Measurements from ENCODE around the gene ENSA. TPM values are rescaled to one million over a fixed set of nuclear protein-coding genes. Genes with fewer than 3 reads are reported as not detected.
A peak's percentile ranks its signal among the peaks of the same experiment; 100 is the strongest.

The ENSA gene
- total and polyA plus RNA-seq, 2 experiments from 2014 or later = 114 to 200 TPM

- peak overlapping the region; percentile 84 for H3K4me2 ChIP-seq
- peaks cover 59% of the 10 kb centered on the region for H3K79me2 ChIP-seq (replicated peaks; ENCODE audit: insufficient read depth)
- H2AFZ ChIP-seq = no peak overlapping the region
- Mint-ChIP-seq H3K27ac (peak overlapping the region; percentile 48; the same call in 1 of the 2 replicates), H3K27me3 (ENCODE audit: insufficient read depth, low read depth, poor library complexity) (peaks cover 9% of the 10 kb centered on the region), H3K4me3 (no peak overlapping the region), H3K9me3 (no peaks in the 10 kb centered on the region), H3K36me3 (ENCODE audit: low read depth) (peaks cover 56% of the 10 kb centered on the region), H3K4me1 (peaks cover 48% of the 10 kb centered on the region)
- no peak for TF ChIP-seq ETS1 (IDR thresholded peaks at IDR 0.05)
- no peak for TF ChIP-seq EZH2phosphoT487 (IDR thresholded peaks at IDR 0.05; ENCODE audit: unreplicated experiment)
- no peak for TF ChIP-seq ZNF331 (CRISPR knock-in tag; IDR thresholded peaks at IDR 0.05; ENCODE audit: low read depth)
- TF ChIP-seq POLR2AphosphoS5 (IDR thresholded peaks at IDR 0.05; ENCODE audit: low read depth) = no peak
- TF ChIP-seq CTCF (conservative IDR thresholded peaks at IDR 0.05; ENCODE audit: low read depth in 2 of 2) = no peak
- no peak for TF ChIP-seq STAT1 (IDR thresholded peaks at IDR 0.05; ENCODE audit: unreplicated experiment)
- no peak for TF ChIP-seq ZNF462 (CRISPR knock-in tag; IDR thresholded peaks at IDR 0.05)
- peaks cover 27% of the 10 kb centered on the region for H3F3A ChIP-seq (replicated peaks; ENCODE audit: low read depth)
- DNase-seq (ENCODE audit: low spot score) (no peak), ATAC-seq (no peak)
- H4K20me1 ChIP-seq (replicated peaks; ENCODE audit: insufficient read depth) = peaks cover 8% of the 10 kb centered on the region
- H3K27me3 ChIP-seq (ENCODE audit: insufficient read depth) = no peaks in the 10 kb centered on the region
- H3K4me1 ChIP-seq (ENCODE audit: insufficient read depth) = peaks cover 31% of the 10 kb centered on the region
- H3K4me3 ChIP-seq = peak overlapping the region; percentile 67
- peak overlapping the region; percentile 48 for H3K27ac ChIP-seq (ENCODE audit: low read depth)
- no peaks in the 10 kb centered on the region for H3K9me2 ChIP-seq (ENCODE audit: insufficient read depth)
- H3K36me3 ChIP-seq (ENCODE audit: insufficient read depth) = peaks cover 38% of the 10 kb centered on the region
Measured at GRCh38 chr1:150627826-150628410, 1.5 kb downstream of the ENSA start.
